WTC11 (cell line): ENCODE results near the gene DISP3. TPM values are rescaled to one million over a fixed set of nuclear protein-coding genes. Genes with fewer than 3 reads are reported as not detected.
A peak's percentile ranks its signal among the peaks of the same experiment; 100 is the strongest.

Source experiments
- ATAC-seq: fragments of 200-7000 bp; cut with Tn5 transposase; 2 replicates; pipeline ENCODE4 v1.10.0; 2021; ENCODE audit warnings: mild to moderate bottlenecking, moderate library complexity
- CTCF ChIA-PET: fragments of 300-600 bp; sonication (Branson Sonifier 250); formaldehyde crosslinking; loops from one replicate; lab custom pipeline; 2021; ENCODE audit warnings: antibody characterized with exemption; lab: Charles Lee
- POLR2A ChIA-PET: fragments of 350-600 bp; sonication (Branson Sonifier 250); formaldehyde crosslinking; loops from one replicate; lab custom pipeline; 2021; ENCODE audit warnings: antibody characterized with exemption; lab: Charles Lee
- DNase-seq: peaks from one replicate; pipeline ENCODE4 v3.0.0; 2021; ENCODE audit warnings: low spot score
- H3K27ac Mint-ChIP-seq: 2 replicates; pipeline ENCODE4 v1.8.0; 2021; ENCODE audit warnings: mixed read lengths
- H3K27me3 Mint-ChIP-seq: 2 replicates; pipeline ENCODE4 v1.8.0; 2021; ENCODE audit warnings: low read depth, mild to moderate bottlenecking, moderate library complexity, mixed read lengths
- H3K36me3 Mint-ChIP-seq: 2 replicates; pipeline ENCODE4 v1.8.0; 2021; ENCODE audit warnings: mixed read lengths
- H3K4me1 Mint-ChIP-seq: 2 replicates; pipeline ENCODE4 v1.8.0; 2022; ENCODE audit warnings: mixed read lengths
- H3K4me3 Mint-ChIP-seq: 2 replicates; pipeline ENCODE4 v1.8.0; 2021; ENCODE audit warnings: mild to moderate bottlenecking, moderate library complexity, mixed read lengths
- H3K9me3 Mint-ChIP-seq: 2 replicates; pipeline ENCODE4 v1.8.0; 2021; ENCODE audit warnings: mixed read lengths
- AR ChIP-seq: fragments of 250-450 bp; sonication (Bioruptor Pico); IDR thresholded peaks from 2 replicates; pipeline ENCODE4 v1.9.0; 2021; ENCODE audit warnings: mild to moderate bottlenecking
- ATF2 ChIP-seq: sonication (generic); formaldehyde crosslinking; IDR thresholded peaks from 2 replicates; pipeline ENCODE4 v1.8.1; 2022; ENCODE audit warnings: low read depth, missing genetic modification reagents, borderline replicate concordance
- CTCF ChIP-seq: fragments of 200-600 bp; IDR thresholded peaks from 2 replicates; pipeline ENCODE4 v1.8.0; 2022; ENCODE audit warnings: antibody characterized with exemption
- ETV6 ChIP-seq: sonication (generic); formaldehyde crosslinking; IDR thresholded peaks from 2 replicates; pipeline ENCODE4 v1.8.1; 2022; ENCODE audit warnings: mild to moderate bottlenecking, missing genetic modification reagents
- GABPB1 ChIP-seq: sonication (generic); formaldehyde crosslinking; IDR thresholded peaks from 2 replicates; pipeline ENCODE4 v1.8.1; 2023; ENCODE audit warnings: mild to moderate bottlenecking, missing genetic modification reagents
- JAZF1 ChIP-seq: fragments of 250-450 bp; sonication (Bioruptor Pico); IDR thresholded peaks from 2 replicates; pipeline ENCODE4 v1.9.0; 2021; ENCODE audit warnings: moderate library complexity, mild to moderate bottlenecking, inconsistent platforms
- JUN ChIP-seq: sonication (generic); formaldehyde crosslinking; IDR thresholded peaks from 2 replicates; pipeline ENCODE4 v1.8.0; 2023; ENCODE audit warnings: mild to moderate bottlenecking, missing genetic modification reagents
- NR2C2 ChIP-seq: sonication (generic); formaldehyde crosslinking; IDR thresholded peaks from 2 replicates; pipeline ENCODE4 v1.8.0; 2022; ENCODE audit warnings: mild to moderate bottlenecking, missing genetic modification reagents
- OVOL2 ChIP-seq: fragments of 250-450 bp; sonication (Bioruptor Pico); IDR thresholded peaks from 2 replicates; pipeline ENCODE4 v1.9.0; 2021; ENCODE audit warnings: mild to moderate bottlenecking, borderline replicate concordance
- PRRX2 ChIP-seq: fragments of 250-450 bp; sonication (Bioruptor Pico); IDR thresholded peaks from 2 replicates; pipeline ENCODE4 v1.8.0; 2021; ENCODE audit warnings: mild to moderate bottlenecking
- SMAD4 ChIP-seq: sonication (generic); formaldehyde crosslinking; IDR thresholded peaks from 2 replicates; pipeline ENCODE4 v1.8.0; 2022; ENCODE audit warnings: mild to moderate bottlenecking, missing genetic modification reagents
- TEAD1 ChIP-seq: sonication (generic); formaldehyde crosslinking; IDR thresholded peaks from 2 replicates; pipeline ENCODE4 v1.8.0; 2022; ENCODE audit warnings: mild to moderate bottlenecking, missing genetic modification reagents
- ZBTB21 ChIP-seq: sonication (generic); formaldehyde crosslinking; IDR thresholded peaks from 2 replicates; pipeline ENCODE4 v1.8.1; 2023; ENCODE audit warnings: mild to moderate bottlenecking, missing genetic modification reagents, borderline replicate concordance
- ZNF138 ChIP-seq: sonication (generic); formaldehyde crosslinking; conservative IDR thresholded peaks from 2 replicates; pipeline ENCODE4 v1.8.1; 2022; ENCODE audit warnings: mild to moderate bottlenecking, moderate library complexity, missing genetic modification reagents
- ZNF263 ChIP-seq: sonication (generic); formaldehyde crosslinking; IDR thresholded peaks from 2 replicates; pipeline ENCODE4 v1.8.1; 2022; ENCODE audit warnings: low read depth, mild to moderate bottlenecking, moderate library complexity, missing genetic modification reagents
- ZNF425 ChIP-seq: fragments of 250-450 bp; sonication (Bioruptor Pico); conservative IDR thresholded peaks from 2 replicates; pipeline ENCODE4 v1.9.0; 2021; ENCODE audit warnings: mild to moderate bottlenecking
- ZNF671 ChIP-seq: fragments of 250-450 bp; sonication (Bioruptor Pico); IDR thresholded peaks from 2 replicates; pipeline ENCODE4 v1.8.0; 2021; ENCODE audit warnings: mild to moderate bottlenecking
- total RNA-seq: library from RNA; stranded (reverse); gene quantifications from 3 replicates; pipeline ENCODE4 v1.2.3, GENCODE V29; 2021

DISP3 gene
- total RNA-seq, 1 experiment from 2014 or later, result 6.0 TPM

GRCh38 chr1:11570821-11571380, 91.9 kb downstream of the DISP3 start:
- TF ChIP-seq OVOL2, result no peak
- no peak for TF ChIP-seq ZNF138 (CRISPR knock-in tag)
- TF ChIP-seq NR2C2, result no peak
- no peak for TF ChIP-seq SMAD4 (CRISPR knock-in tag)
- no peak for TF ChIP-seq ZNF263 (CRISPR knock-in tag)
- TF ChIP-seq AR (CRISPR knock-in tag), result no peak
- no peak for TF ChIP-seq ETV6 (CRISPR knock-in tag)
- H3K36me3 Mint-ChIP-seq, result no peaks in the 10 kb centered on the region
- H3K9me3 Mint-ChIP-seq, result no peaks in the 10 kb centered on the region
- ChIA-PET POLR2A (no interaction called here), CTCF (interaction anchor here (0.5 to 4.3 kb wide), 9 partner anchors 8 to 508 kb away, joined by 3 to 52 read pairs (median 7); no protein-coding TSS in a partner anchor)
- peaks cover 19% of the 10 kb centered on the region for H3K4me1 Mint-ChIP-seq
- DNase-seq (no peak), ATAC-seq (no peak)
- H3K27me3 Mint-ChIP-seq, result no peaks in the 10 kb centered on the region
- H3K4me3 Mint-ChIP-seq, result no peak overlapping the region
- no peak overlapping the region for H3K27ac Mint-ChIP-seq

- H3K9me3 Mint-ChIP-seq, result no peaks in the 10 kb centered on the region
- peak; percentile 94 for ATAC-seq
Measured at GRCh38 chr1:11571906-11572616, 93.1 kb downstream of the DISP3 start.

GRCh38 chr1:11573116-11573692, 94.2 kb downstream of the DISP3 start:
- Mint-ChIP-seq H3K36me3 (no peaks in the 10 kb centered on the region), H3K27ac (no peak overlapping the region), H3K9me3 (no peaks in the 10 kb centered on the region), H3K4me3 (no peak overlapping the region), H3K4me1 (peaks cover 7% of the 10 kb centered on the region), H3K27me3 (no peaks in the 10 kb centered on the region)
- no peak for ATAC-seq
- ChIA-PET CTCF (interaction anchor here (0.8 to 4.3 kb wide), 16 partner anchors 8 to 536 kb away, joined by 3 to 52 read pairs (median 9); partner anchors contain the start of gene DISP3), POLR2A (no interaction called here)
- DNase-seq, result no peak
- TF ChIP-seq PRRX2 (no peak), ZNF263 (CRISPR knock-in tag) (no peak), ZNF138 (CRISPR knock-in tag) (no peak), ATF2 (CRISPR knock-in tag) (no peak), GABPB1 (CRISPR knock-in tag) (no peak), TEAD1 (CRISPR knock-in tag) (no peak), CTCF (no peak), JAZF1 (CRISPR knock-in tag) (no peak), JUN (CRISPR knock-in tag) (no peak), ZBTB21 (CRISPR knock-in tag) (no peak), ZNF425 (CRISPR knock-in tag) (no peak)

More at GRCh38 chr1:11571906-11572616, 93.1 kb downstream of the DISP3 start:
- peak; percentile 81 for DNase-seq
- Mint-ChIP-seq H3K27ac (no peak overlapping the region), H3K36me3 (no peaks in the 10 kb centered on the region), H3K27me3 (no peaks in the 10 kb centered on the region), H3K4me3 (no peak overlapping the region), H3K4me1 (peaks cover 9% of the 10 kb centered on the region)
- ChIA-PET POLR2A (no interaction called here), CTCF (interaction anchor here (0.6 to 4.3 kb wide), 82 partner anchors 9 to 535 kb away, joined by 3 to 52 read pairs (median 5); partner anchors contain the start of genes DISP3, FBXO2, FBXO44 and MAD2L2)
- TF ChIP-seq ZNF671 (CRISPR knock-in tag) (no peak), CTCF (0 out of 2 replicates have a peak, but pooled peaks have one; percentile 31)
